RKO (cell line): Measurements from ENCODE around the gene TRIAP1.

Experiments used
- DNase-seq: peaks from one replicate; pipeline ENCODE4 v3.0.0-alpha.2; 2016; ENCODE audit warnings: low spot score

Gene TRIAP1

GRCh38 chr12:120429368-120429767 is 16.8 kb downstream of the TRIAP1 start:
- DNase-seq, result no peak

- DNase-seq, result no peak
These were observed 17.5 kb downstream of the TRIAP1 start for GRCh38 chr12:120428597-120429229.

DNA sequence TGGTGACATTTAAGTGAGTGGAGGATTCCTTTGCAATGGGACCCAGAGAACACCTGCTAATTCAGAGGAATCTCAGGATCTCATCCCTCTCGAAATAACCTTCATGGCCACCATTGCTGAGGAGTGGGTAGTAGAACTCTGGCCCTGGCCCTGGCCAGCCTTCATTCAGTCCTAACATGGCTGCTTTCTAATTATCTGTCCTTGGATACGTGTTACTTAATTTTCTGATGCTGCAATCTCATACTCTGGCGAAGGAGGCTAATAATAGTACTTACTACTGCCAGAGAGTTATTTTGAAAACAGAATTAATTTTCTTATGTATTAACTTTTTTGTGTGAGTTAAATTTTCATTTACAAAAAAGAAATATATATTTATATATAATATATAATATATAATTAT is 20.4 kb downstream of the TRIAP1 start:
- no peak for DNase-seq

- DNase-seq, result no peak
These were observed 23.2 kb downstream of the TRIAP1 start for GRCh38 chr12:120422892-120423456.

- DNase-seq, result no peak
These were observed 24.5 kb downstream of the TRIAP1 start for GRCh38 chr12:120421701-120422100.

DNA sequence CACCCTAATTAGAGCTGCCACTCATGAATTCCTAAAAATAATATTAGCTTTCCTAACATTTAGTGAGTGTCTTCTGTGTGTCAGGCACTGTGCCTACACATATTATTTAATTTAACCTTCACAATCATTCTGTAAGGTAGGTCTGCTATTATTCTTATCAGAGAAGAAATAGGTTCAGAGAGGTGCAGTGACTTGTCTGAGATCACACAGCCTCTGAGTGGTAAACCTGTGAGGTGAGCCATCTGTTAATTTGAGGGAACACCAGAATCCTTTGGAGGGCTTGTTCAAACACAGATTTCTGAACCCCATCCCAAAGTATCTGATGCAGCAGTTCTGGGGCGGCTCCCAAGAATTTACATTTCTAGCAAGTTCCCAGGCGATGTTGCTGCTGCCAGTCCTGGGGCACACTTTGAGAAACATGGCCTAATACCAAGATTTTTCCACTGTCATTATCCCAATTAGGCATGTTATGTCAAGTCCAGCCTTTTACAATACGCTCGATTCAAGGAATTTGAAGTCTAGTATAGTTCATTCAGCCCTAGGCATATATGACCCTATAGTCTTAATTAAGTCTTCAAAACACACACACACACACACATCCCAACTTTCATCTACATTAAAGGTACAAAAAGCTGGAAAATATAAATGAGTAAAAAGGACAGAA is 28.1 kb downstream of the TRIAP1 start:
- no peak for DNase-seq

- DNase-seq, result no peak
These were observed 29.5 kb downstream of the TRIAP1 start for GRCh38 chr12:120416490-120417216.

DNA sequence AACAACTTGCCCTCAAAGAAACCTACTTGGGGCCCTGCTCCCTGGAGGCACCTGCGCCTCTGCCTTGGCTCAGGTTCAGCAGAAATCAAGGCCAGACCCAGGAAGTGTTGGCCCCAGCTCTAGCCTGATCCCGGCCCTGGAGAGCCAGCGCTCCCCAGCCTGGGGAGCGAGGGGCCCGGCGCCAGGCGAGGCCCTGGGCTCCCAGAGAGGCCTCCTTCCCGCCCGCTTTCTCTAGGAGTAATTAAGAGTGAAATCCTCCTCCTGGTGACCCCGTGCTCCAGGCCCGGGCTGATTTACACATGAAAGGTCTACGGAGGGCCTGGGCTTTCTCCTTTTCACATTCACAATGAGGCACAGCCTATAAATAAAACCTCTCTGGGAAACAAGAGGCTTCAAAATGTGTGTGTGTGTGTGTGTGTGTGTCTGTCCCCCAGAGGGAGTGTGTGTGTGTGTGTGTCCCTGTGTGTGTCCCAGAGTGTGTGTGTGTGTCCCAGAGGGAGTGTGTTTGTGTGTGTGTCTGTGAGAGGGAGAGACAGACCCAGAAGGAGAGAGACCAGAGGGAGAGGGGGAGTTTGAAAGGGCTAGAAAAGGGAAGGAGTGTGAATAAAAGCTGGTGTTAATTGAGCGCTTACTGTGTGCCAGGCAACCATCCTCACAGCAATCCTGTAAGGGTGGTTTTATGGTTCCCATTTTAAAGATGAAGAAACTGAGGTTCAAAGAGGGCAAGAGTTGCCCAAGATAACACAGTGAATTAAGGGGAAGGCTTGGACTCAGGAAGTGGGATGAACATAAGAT is 32.1 kb downstream of the TRIAP1 start:
- DNase-seq, result no peak

DNA sequence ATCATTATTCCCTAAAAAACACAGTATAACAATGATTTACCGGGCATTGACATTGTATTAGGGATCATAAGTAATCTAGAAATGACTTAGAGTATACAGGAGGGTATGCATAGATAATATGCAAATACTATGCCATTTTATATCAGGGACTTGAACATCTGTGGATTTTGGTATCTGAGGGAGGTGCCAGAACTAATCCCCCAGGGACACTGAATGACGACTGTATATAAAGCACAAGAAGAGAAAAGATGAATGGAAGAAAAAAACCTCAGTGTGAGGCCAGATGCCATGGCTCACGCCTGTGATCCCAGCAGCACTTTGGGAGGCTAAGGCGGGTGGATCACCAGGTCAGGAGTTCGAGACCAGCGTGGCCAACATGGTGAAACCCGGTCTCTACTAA is 33.8 kb downstream of the TRIAP1 start:
- DNase-seq, result no peak

GRCh38 chr12:120408771-120409170 is 37.4 kb downstream of the TRIAP1 start:
- DNase-seq, result no peak

DNA sequence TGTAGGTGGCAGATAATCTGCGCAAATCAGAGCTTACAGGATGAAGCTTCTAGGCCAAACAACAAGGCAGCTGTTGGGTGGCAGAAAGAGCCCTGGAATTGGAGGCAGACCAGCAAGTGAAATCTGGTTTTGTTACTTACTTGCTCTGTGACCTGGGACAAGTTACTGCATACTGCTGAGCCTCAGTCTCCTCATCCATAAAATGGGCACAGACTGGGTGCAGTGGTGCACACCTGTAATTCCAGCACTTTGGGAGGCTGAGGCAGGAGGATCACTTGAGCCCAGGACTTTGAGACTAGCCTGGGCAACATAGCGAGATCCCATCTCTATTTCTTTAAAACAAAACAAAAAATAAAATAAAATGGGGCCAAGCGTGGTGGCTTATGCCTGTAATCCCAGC is 39.6 kb downstream of the TRIAP1 start:
- no peak for DNase-seq

DNA sequence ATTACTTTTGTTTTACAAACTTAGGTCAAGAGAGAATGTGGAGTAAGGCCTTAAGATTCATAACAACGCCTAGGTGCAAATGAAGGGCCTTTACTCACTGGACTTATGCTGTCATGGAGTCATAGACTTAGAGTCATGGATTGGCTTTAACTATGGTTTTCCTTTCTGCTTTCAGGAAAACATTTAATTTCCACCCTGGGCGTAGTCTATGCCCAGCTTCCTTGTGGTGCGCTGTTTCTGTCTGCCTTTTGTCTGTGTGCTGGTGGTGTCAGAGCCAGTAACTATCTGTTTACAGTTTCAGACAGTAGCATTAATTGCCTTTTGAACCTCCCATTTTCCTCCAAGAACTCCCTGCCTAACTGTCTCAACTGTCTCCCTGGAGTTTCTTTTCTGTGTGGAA is 40.1 kb downstream of the TRIAP1 start:
- no peak for DNase-seq

- no peak for DNase-seq
These were observed 41.9 kb downstream of the TRIAP1 start for GRCh38 chr12:120404271-120404670.

- no peak for DNase-seq
These were observed 42.3 kb downstream of the TRIAP1 start for GRCh38 chr12:120403869-120404268.

DNA sequence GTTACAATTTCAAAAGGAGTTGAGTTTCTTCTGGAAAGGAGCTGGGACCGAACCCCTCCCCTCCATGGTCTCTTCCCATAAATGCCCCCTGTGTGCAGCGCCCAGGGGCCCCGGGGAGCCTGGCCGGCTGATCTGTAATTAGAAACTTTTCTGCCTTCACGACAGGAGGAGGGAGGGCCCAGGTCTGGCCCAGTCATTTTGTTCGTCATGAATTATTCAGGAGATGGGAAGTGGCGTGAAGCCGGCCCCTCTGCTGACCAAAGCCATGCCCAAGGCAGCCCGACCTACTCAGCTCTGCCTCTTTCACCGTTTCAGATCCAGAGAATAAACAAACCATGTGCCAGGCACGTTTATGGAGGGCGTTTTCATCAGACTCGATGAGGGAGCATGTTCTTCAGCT is 44.0 kb downstream of the TRIAP1 start:
- no peak for DNase-seq

DNA sequence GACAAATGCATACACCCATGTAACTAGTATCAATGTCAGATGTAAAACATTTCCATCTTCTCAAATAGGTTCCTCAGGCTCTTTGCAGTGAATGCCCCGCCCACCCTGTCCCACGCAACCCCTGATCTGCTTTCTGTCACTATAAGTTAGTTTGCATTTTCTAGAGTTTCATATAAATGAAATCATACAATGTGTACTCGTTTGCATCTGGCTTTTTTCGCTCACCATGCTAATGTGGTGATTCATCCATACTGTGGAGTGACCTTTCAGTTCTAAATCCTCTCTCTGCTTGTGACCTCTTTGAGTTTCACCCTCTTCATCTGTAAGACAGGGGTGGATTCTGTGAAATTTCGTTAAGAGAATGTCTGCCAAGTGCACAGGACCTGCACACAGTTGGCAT is 46.7 kb downstream of the TRIAP1 start:
- DNase-seq, result peak; percentile 29

- DNase-seq, result no peak
These were observed 48.2 kb downstream of the TRIAP1 start for GRCh38 chr12:120397824-120398540.

DNA sequence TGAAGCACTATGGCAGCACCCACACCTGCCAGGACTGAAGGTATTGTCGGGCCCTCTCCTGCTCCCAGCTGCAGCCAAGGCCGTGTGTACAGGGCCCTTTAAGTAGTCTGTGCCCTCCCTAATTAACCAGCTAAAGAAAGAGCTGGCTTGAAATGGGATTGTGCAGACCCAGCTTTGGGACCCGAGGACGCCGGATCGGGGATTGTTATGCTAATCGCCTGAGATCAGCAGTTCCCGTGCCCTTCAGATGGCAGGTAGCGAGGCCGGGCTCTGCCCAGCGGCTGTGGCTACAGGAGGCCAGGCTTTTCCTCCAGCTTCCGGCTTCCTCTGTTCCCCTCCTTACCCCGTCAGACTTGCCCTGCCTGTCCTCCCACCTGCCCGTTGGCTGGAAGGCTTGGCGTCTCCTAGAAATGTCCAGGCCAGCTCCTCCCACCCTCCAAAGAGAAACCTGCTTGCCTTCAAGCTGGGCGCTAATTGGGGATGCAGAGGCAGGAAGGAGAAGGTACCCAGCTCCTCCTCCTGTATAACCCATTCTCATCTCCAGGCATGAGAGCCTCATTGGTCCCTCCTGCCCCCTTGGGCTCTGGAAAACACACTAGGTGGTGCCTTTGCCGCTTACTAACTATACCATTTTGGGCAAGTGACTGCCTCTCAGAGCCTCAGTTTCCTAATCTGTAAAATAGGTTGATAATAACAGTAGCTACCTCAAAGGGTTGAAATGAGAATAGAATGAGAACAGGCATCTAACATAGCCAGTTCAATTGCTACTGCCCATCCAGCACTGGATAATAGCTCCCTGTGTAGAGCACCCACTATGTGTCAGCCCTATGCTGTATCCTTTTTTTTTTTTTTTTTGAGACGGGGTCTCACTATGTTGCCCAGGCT is 51.5 kb downstream of the TRIAP1 start:
- DNase-seq, result no peak
